Coronary artery (tissue), 2 donors: ENCODE results near the gene RASSF1.
A peak's percentile ranks its signal among the peaks of the same experiment; 100 is the strongest.

Experiments used
- DNase-seq: peaks from one replicate; pipeline ENCODE4 v3.0.0-alpha.2; 2017; ENCODE audit warnings: low spot score
- H3K27ac ChIP-seq, 2 donors: fragments of 200-600 bp; sonication (generic); one replicate each; pipeline ENCODE4 v1.5.1; 2016 to 2019
- H3K4me3 ChIP-seq: fragments of 200-600 bp; sonication (generic); 2 replicates; pipeline ENCODE4 v1.5.1; 2016; ENCODE audit warnings: mild to moderate bottlenecking, moderate library complexity
- CTCF ChIP-seq: fragments of 200-600 bp; sonication (generic); IDR thresholded peaks from one replicate; pipeline ENCODE4 v1.5.1; 2019; ENCODE audit warnings: antibody characterized with exemption

The RASSF1 gene

GRCh38 chr3:50296721-50297383, 43.8 kb downstream of the RASSF1 start:
- peak; percentile 75 for DNase-seq
- Histone ChIP-seq H3K4me3 (no peak overlapping the region), H3K27ac (no peak overlapping the region)
- no peak for TF ChIP-seq CTCF

- no peak overlapping the region for H3K4me3 ChIP-seq
- peak; percentile 68 for DNase-seq
- no peak overlapping the region for H3K27ac ChIP-seq
- no peak for TF ChIP-seq CTCF
Measured at GRCh38 chr3:50295553-50296431, 44.8 kb downstream of the RASSF1 start.

DNA sequence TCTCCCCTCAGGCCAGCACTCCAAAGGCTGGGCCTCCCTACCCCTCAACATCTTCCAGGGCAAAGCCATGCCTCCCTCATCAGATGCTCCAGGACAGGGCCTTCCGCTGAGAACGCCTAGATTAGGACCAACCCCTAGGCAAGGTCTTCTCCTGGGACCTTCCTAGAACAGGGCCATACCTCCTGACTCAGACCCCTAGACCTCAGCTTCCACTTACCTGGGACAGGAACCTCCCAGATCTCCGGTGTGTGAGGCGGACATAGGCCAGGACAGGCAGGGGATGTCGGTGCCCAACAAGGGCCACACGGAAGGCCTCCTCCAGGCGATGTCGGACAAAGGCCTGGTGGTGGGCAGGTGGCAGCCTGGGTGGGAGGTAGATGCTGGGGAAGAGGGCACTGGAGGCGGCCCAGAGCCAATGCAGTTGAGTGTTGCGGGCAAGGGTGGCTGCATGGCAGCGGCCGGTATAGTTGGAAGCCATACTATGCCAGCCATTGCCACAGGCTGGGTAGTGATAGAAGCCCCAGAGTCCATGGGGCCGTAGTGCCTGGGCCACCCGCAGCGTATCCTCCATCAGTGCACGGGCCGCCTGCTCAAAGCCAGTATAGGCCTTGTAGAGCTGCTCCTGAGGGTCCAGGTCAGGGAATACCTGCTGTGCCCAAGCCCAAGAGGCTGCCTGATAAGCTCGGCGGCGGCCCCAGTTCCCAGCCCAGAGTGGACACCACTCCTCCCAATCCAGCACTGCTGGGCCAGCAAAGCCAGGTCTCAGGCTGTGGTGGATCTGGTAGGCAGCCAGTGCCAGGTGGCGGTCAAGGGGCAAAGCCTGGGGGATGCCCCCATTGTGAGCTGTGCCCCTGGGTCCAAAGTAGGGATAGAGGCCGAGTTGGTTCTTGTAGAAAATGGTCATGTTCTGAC, 45.9 kb downstream of the RASSF1 start:
- Histone ChIP-seq H3K27ac (no peak overlapping the region), H3K4me3 (no peak overlapping the region)
- peak; percentile 74 for DNase-seq
- TF ChIP-seq CTCF: no peak

DNA sequence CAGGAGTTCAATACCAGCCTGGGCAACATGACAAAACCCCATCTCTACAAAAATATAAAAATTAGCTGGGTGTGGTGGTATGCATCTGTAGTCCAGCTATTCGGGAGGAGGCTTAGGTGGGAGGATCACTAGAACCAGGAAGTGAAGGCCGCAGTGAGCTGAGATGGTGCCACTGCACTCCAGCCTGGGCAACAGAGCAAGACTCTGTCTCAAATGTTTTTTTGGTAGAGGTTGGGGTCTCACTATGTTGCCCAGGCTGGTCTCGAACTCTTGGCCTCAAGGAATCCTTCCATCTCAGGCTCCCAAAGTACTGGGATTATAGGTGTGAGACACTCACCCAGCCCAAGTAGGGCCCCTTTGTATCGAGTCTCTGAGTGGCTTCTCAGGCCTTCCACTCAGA, 46.5 kb downstream of the RASSF1 start:
- TF ChIP-seq CTCF: no peak
- DNase-seq: no peak
- no peak overlapping the region for H3K27ac ChIP-seq

GRCh38 chr3:50293079-50293801, 47.4 kb downstream of the RASSF1 start:
- no peak for TF ChIP-seq CTCF
- peak; percentile 72 for DNase-seq
- H3K4me3 ChIP-seq: peak overlapping the region; percentile 94
- H3K27ac ChIP-seq: peak overlapping the region; percentile 88 to 89

More for the DNA sequence above, 46.5 kb downstream of the RASSF1 start:
- no peak overlapping the region for H3K4me3 ChIP-seq
